HT1080 (cell line): Measurements from ENCODE around the gene ADGRA1. TPM values are rescaled to one million over a fixed set of nuclear protein-coding genes. Genes with fewer than 3 reads are reported as not detected.

Experiments
- DNase-seq: peaks from one replicate; pipeline ENCODE4 v3.0.0-alpha.2; 2015; ENCODE audit warnings: low read depth
- total RNA-seq: library from RNA; depleted of rRNA; stranded (reverse); fragments of >200 nt; shearing (Covaris generic); gene quantifications from 2 replicates; pipeline ENCODE4 v1.2.3, GENCODE V29; 2014; rRNA removed

Gene ADGRA1
- total RNA-seq, 1 experiment from 2014 or later: not detected

GRCh38 chr10:133177380-133178157 is 89.8 kb downstream of the ADGRA1 start:
- DNase-seq: no peak

DNA sequence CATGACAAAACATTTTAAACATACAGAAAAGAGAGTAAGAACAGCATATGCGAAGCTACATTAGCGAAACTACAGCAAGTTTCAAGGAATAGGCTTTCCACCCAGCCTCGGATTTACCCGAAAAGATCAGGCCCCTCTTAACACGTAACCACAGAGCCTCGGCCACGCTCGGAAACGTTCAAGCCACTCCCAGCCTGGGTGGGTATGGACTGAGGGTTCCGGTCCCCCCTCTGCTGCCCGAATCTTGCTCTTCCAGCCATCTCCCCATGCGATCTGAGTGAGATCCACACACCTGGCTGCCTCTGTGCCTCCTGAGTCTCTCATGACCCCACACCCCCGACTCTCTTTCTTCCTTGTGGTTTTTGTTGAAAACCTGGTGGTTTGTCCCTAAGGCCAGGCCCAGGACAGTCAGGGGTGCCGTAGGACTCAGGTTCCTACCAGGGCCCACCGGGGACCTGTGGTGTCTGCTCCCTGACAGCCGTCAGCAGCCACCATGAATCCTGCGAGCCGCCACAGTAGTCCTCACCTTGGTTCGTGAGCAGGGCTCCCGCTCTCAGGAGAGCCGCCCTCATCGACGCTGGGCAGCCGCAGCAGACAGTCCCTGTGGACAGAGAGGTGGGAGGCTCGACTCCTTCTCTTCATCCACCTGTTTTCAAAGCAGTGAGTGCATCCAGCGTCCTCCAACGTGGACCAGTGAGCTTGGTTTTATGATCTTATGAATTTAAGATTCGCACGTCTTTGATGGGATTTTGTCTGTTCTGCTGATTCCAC is 90.8 kb downstream of the ADGRA1 start:
- no peak for DNase-seq

DNA sequence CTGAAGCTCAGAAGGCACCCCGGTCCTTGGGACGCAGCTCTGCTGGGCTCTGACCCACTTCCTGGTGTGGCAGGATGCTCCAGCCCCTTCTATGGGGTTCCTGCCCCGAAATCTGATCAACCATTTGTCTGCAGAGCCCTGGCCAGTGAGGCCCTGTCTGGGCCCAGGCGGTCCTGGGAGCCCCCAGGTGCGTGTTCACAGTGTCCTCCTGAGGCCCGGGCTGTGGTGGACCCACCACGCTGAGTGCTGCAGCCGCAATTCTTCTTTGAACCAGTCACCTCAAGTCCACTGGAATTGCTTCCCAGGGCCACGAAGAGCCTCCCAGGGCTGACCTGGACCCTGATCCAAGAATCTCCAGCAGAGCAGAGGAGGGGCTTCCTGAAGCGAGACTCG is 91.4 kb downstream of the ADGRA1 start:
- DNase-seq: no peak

DNA sequence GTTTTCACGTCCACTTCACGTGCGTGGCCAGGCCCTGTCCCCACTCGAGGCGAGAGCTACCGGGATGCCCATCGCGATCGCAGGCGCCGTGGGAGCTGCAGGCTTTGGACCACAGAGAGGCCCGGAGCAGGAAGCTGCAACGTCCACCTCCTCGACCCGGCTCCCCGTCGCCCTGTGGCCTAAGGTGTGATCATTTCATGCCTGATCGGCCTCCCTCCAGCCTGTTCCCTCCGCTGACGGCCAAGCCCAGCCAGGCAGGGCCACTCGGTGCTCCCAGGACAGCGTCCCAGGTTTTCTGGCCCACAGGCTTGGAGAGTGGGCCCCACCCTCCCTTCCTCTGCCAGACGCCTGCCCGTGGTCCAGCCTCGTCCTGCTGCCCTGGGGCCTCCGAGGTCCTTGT is 91.9 kb downstream of the ADGRA1 start:
- no peak for DNase-seq

- DNase-seq: no peak
Measured at GRCh38 chr10:133180192-133180964, 92.7 kb downstream of the ADGRA1 start.

DNA sequence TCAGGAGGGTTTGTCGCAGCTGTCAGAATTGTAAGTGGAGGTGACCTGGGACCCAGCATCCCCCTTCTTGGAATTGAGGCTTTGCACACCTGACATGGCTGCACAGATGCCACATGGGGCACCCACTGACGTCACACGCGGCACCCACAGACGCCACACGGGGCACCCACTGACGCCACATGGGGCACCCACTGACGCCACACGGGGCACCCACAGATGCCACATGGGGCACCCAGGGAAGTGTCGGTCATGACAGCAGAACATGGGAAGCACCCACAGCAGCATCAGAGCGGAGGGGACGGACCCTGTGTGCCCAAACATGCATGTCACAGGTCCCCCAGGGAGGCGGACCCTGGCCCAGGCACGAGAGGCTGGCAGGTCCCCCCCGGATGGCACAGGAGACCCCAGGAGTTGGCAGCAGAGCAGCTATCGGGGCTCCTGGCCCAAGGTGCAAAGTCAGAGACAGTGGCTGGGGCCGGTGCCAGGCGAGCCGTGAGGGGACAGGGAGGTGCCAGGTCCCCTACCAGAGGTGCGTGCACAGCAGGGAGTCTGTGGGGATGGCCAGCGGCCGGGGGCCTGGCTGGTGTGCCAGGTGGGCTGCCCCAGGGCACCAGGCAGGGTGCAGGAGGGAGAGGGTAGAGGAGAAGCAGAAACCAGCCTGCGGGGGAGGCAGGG is 93.4 kb downstream of the ADGRA1 start:
- DNase-seq: no peak

Other genes with a start within 250 kb of the ADGRA1 start
- 0.35 and 0.53 TPM in 2 replicates for gene CFAP46, start 145.4 kb upstream of the ADGRA1 start, total RNA-seq
- not detected in 2 replicates for gene KNDC1, start 72.3 kb downstream of the ADGRA1 start, total RNA-seq
- not detected in 2 replicates for gene UTF1, start 142.3 kb downstream of the ADGRA1 start, total RNA-seq
- 0.03 and 0.13 TPM in 2 replicates for gene VENTX, start 149.9 kb downstream of the ADGRA1 start, total RNA-seq
- gene ADAM8, start 188.9 kb downstream of the ADGRA1 start, total RNA-seq: 1.6 and 4.2 TPM in 2 replicates
- gene TUBGCP2, start 220.9 kb downstream of the ADGRA1 start, total RNA-seq: 119 and 127 TPM in 2 replicates
- 102 and 108 TPM in 2 replicates for gene ZNF511, start 221.0 kb downstream of the ADGRA1 start, total RNA-seq
- gene CALY, start 249.0 kb downstream of the ADGRA1 start, total RNA-seq: 1.7 TPM in 1 of 2 replicates, not detected in the other